ENCODE measurements around the gene LRCH1.

LRCH1 gene

GRCh38 chr13:46521921-46522747, 30.8 kb upstream of the LRCH1 start:
- H3K27ac ChIP-seq (ENCODE audit: low read depth, low read length): no peak overlapping the region
- H3K36me3 ChIP-seq (ENCODE audit: control insufficient read depth, insufficient read depth, low read length): no peaks in the 10 kb centered on the region
- H3K4me3 ChIP-seq (ENCODE audit: low read depth, low read length): no peak overlapping the region
- H3K4me1 ChIP-seq (ENCODE audit: control insufficient read depth, insufficient read depth, low read length): no peaks in the 10 kb centered on the region
- H3K9ac ChIP-seq (ENCODE audit: low read length): no peak overlapping the region
- peaks cover 6% of the 10 kb centered on the region for H3K9me3 ChIP-seq (ENCODE audit: control insufficient read depth, insufficient read depth, low read depth, low read length)
- H3K27me3 ChIP-seq (ENCODE audit: control insufficient read depth, insufficient read depth, low read length): no peaks in the 10 kb centered on the region

- Histone ChIP-seq H3K4me3 (ENCODE audit: low read depth, low read length) (no peak overlapping the region), H3K9ac (ENCODE audit: low read length) (no peak overlapping the region), H3K36me3 (ENCODE audit: control insufficient read depth, insufficient read depth, low read length) (no peaks in the 10 kb centered on the region), H3K27me3 (ENCODE audit: control insufficient read depth, insufficient read depth, low read length) (no peaks in the 10 kb centered on the region), H3K4me1 (ENCODE audit: control insufficient read depth, insufficient read depth, low read length) (no peaks in the 10 kb centered on the region), H3K27ac (ENCODE audit: low read depth, low read length) (no peak overlapping the region), H3K9me3 (ENCODE audit: control insufficient read depth, insufficient read depth, low read depth, low read length) (peaks cover 6% of the 10 kb centered on the region)
Observed at GRCh38 chr13:46522748-46523030, 30.3 kb upstream of the LRCH1 start.

GRCh38 chr13:46523972-46524752, 28.8 kb upstream of the LRCH1 start:
- Histone ChIP-seq H3K27ac (ENCODE audit: low read depth, low read length) (no peak overlapping the region), H3K4me1 (ENCODE audit: control insufficient read depth, insufficient read depth, low read length) (no peaks in the 10 kb centered on the region), H3K36me3 (ENCODE audit: control insufficient read depth, insufficient read depth, low read length) (no peaks in the 10 kb centered on the region)

GRCh38 chr13:46526100-46526735, 26.8 kb upstream of the LRCH1 start:
- H3K4me1 ChIP-seq (ENCODE audit: control insufficient read depth, insufficient read depth, low read length): no peaks in the 10 kb centered on the region
- no peak overlapping the region for H3K4me3 ChIP-seq (ENCODE audit: low read depth, low read length)
- H3K36me3 ChIP-seq (ENCODE audit: control insufficient read depth, insufficient read depth, low read length): no peaks in the 10 kb centered on the region
- no peaks in the 10 kb centered on the region for H3K27me3 ChIP-seq (ENCODE audit: control insufficient read depth, insufficient read depth, low read length)
- H3K9me3 ChIP-seq (ENCODE audit: control insufficient read depth, insufficient read depth, low read depth, low read length): peaks cover 5% of the 10 kb centered on the region
- no peak overlapping the region for H3K9ac ChIP-seq (ENCODE audit: low read length)
- H3K27ac ChIP-seq (ENCODE audit: low read depth, low read length): no peak overlapping the region

More at GRCh38 chr13:46523972-46524752, 28.8 kb upstream of the LRCH1 start:
- no peak overlapping the region for H3K9ac ChIP-seq (ENCODE audit: low read length)
- H3K9me3 ChIP-seq (ENCODE audit: control insufficient read depth, insufficient read depth, low read depth, low read length): peaks cover 6% of the 10 kb centered on the region
- no peaks in the 10 kb centered on the region for H3K27me3 ChIP-seq (ENCODE audit: control insufficient read depth, insufficient read depth, low read length)
- no peak overlapping the region for H3K4me3 ChIP-seq (ENCODE audit: low read depth, low read length)

- Histone ChIP-seq H3K27me3 (ENCODE audit: control insufficient read depth, insufficient read depth, low read length) (no peaks in the 10 kb centered on the region), H3K4me3 (ENCODE audit: low read depth, low read length) (no peak overlapping the region), H3K9me3 (ENCODE audit: control insufficient read depth, insufficient read depth, low read depth, low read length) (no peaks in the 10 kb centered on the region; the same call in 1 of the 2 replicates), H3K27ac (ENCODE audit: low read depth, low read length) (no peak overlapping the region), H3K9ac (ENCODE audit: low read length) (no peak overlapping the region), H3K4me1 (ENCODE audit: control insufficient read depth, insufficient read depth, low read length) (no peaks in the 10 kb centered on the region), H3K36me3 (ENCODE audit: control insufficient read depth, insufficient read depth, low read length) (no peaks in the 10 kb centered on the region)
Observed at GRCh38 chr13:46526740-46527139, 26.2 kb upstream of the LRCH1 start.

GRCh38 chr13:46527237-46527636, 25.7 kb upstream of the LRCH1 start:
- no peaks in the 10 kb centered on the region for H3K4me1 ChIP-seq (ENCODE audit: control insufficient read depth, insufficient read depth, low read length)
- H3K27ac ChIP-seq (ENCODE audit: low read depth, low read length): no peak overlapping the region
- no peaks in the 10 kb centered on the region for H3K9me3 ChIP-seq (ENCODE audit: control insufficient read depth, insufficient read depth, low read depth, low read length)
- H3K4me3 ChIP-seq (ENCODE audit: low read depth, low read length): no peak overlapping the region
- H3K36me3 ChIP-seq (ENCODE audit: control insufficient read depth, insufficient read depth, low read length): no peaks in the 10 kb centered on the region
- H3K27me3 ChIP-seq (ENCODE audit: control insufficient read depth, insufficient read depth, low read length): no peaks in the 10 kb centered on the region
- no peak overlapping the region for H3K9ac ChIP-seq (ENCODE audit: low read length)

- H3K4me3 ChIP-seq (ENCODE audit: low read depth, low read length): no peak overlapping the region
- no peak overlapping the region for H3K9ac ChIP-seq (ENCODE audit: low read length)
- no peaks in the 10 kb centered on the region for H3K27me3 ChIP-seq (ENCODE audit: control insufficient read depth, insufficient read depth, low read length)
- no peak overlapping the region for H3K27ac ChIP-seq (ENCODE audit: low read depth, low read length)
- H3K36me3 ChIP-seq (ENCODE audit: control insufficient read depth, insufficient read depth, low read length): no peaks in the 10 kb centered on the region
- H3K4me1 ChIP-seq (ENCODE audit: control insufficient read depth, insufficient read depth, low read length): no peaks in the 10 kb centered on the region
- no peaks in the 10 kb centered on the region for H3K9me3 ChIP-seq (ENCODE audit: control insufficient read depth, insufficient read depth, low read depth, low read length)
Observed at GRCh38 chr13:46529216-46529919, 23.6 kb upstream of the LRCH1 start.

- H3K27ac ChIP-seq (ENCODE audit: low read depth, low read length): no peak overlapping the region
- no peak overlapping the region for H3K4me3 ChIP-seq (ENCODE audit: low read depth, low read length)
- no peaks in the 10 kb centered on the region for H3K36me3 ChIP-seq (ENCODE audit: control insufficient read depth, insufficient read depth, low read length)
- no peaks in the 10 kb centered on the region for H3K27me3 ChIP-seq (ENCODE audit: control insufficient read depth, insufficient read depth, low read length)
- no peak overlapping the region for H3K9ac ChIP-seq (ENCODE audit: low read length)
- H3K4me1 ChIP-seq (ENCODE audit: control insufficient read depth, insufficient read depth, low read length): no peaks in the 10 kb centered on the region
- H3K9me3 ChIP-seq (ENCODE audit: control insufficient read depth, insufficient read depth, low read depth, low read length): no peaks in the 10 kb centered on the region
Observed at GRCh38 chr13:46530084-46530935, 22.7 kb upstream of the LRCH1 start.

- Histone ChIP-seq H3K36me3 (ENCODE audit: control insufficient read depth, insufficient read depth, low read length) (no peaks in the 10 kb centered on the region), H3K9me3 (ENCODE audit: control insufficient read depth, insufficient read depth, low read depth, low read length) (no peaks in the 10 kb centered on the region), H3K27ac (ENCODE audit: low read depth, low read length) (no peak overlapping the region), H3K4me3 (ENCODE audit: low read depth, low read length) (no peak overlapping the region), H3K4me1 (ENCODE audit: control insufficient read depth, insufficient read depth, low read length) (no peaks in the 10 kb centered on the region; the same call in 1 of the 2 replicates), H3K9ac (ENCODE audit: low read length) (no peak overlapping the region), H3K27me3 (ENCODE audit: control insufficient read depth, insufficient read depth, low read length) (no peaks in the 10 kb centered on the region)
Observed at GRCh38 chr13:46531953-46532352, 21.0 kb upstream of the LRCH1 start.

- H3K9ac ChIP-seq (ENCODE audit: low read length): no peak overlapping the region
- H3K27me3 ChIP-seq (ENCODE audit: control insufficient read depth, insufficient read depth, low read length): no peaks in the 10 kb centered on the region
- no peaks in the 10 kb centered on the region; the same call in 1 of the 2 replicates for H3K4me1 ChIP-seq (ENCODE audit: control insufficient read depth, insufficient read depth, low read length)
- H3K27ac ChIP-seq (ENCODE audit: low read depth, low read length): no peak overlapping the region
- no peak overlapping the region for H3K4me3 ChIP-seq (ENCODE audit: low read depth, low read length)
- no peaks in the 10 kb centered on the region for H3K9me3 ChIP-seq (ENCODE audit: control insufficient read depth, insufficient read depth, low read depth, low read length)
- H3K36me3 ChIP-seq (ENCODE audit: control insufficient read depth, insufficient read depth, low read length): no peaks in the 10 kb centered on the region
Observed at GRCh38 chr13:46535002-46535401, 18.0 kb upstream of the LRCH1 start.

All from HUES6 (cell line).